Left lung (tissue), 10 donors: ENCODE results near the gene GNA12. TPM values are rescaled to one million over a fixed set of nuclear protein-coding genes. Genes with fewer than 3 reads are reported as not detected.
"Not testable (repeated sequence)": the region's sequence is repeated elsewhere in the genome, so short reads cannot be mapped to it uniquely, and the experiment has no call there.

Experiments used
- ATAC-seq: fragments of 200-7000 bp; cut with Tn5 transposase; one replicate; pipeline ENCODE4 v1.9.1; 2020; ENCODE audit warnings: moderate library complexity
- DNase-seq, 4 donors: peaks; one replicate each; pipeline ENCODE4 v3.0.0-alpha.2; 2013 to 2020
- H3K27ac ChIP-seq, 2 donors: fragments of 200-600 bp; sonication (generic) in 1 of 2; one replicate each; pipeline versions ENCODE4 v1.5.0 to v1.8.0; 2020 to 2021
- H3K27me3 ChIP-seq, 2 donors: fragments of 200-600 bp; sonication (generic) in 1 of 2; one replicate each; pipeline versions ENCODE4 v1.5.0 to v1.8.0; 2020 to 2021
- H3K36me3 ChIP-seq, 2 donors: fragments of 200-600 bp; sonication (generic) in 1 of 2; one replicate each; pipeline versions ENCODE4 v1.5.0 to v1.8.0; 2020 to 2021
- H3K4me1 ChIP-seq, 2 donors: fragments of 200-600 bp; one replicate each; pipeline ENCODE4 v1.8.0; 2021
- H3K4me3 ChIP-seq, 2 donors: fragments of 200-600 bp; sonication (generic) in 1 of 2; one replicate each; pipeline versions ENCODE4 v1.5.0 to v1.8.0; 2020 to 2021; ENCODE audit warnings: mild to moderate bottlenecking in 1 of 2
- H3K9me3 ChIP-seq, 2 donors: fragments of 200-600 bp; sonication (generic) in 1 of 2; one replicate each; pipeline versions ENCODE4 v1.5.0 to v1.8.0; 2020 to 2021
- intact Hi-C, 2 donors: fragments of 100-400 bp; cut with DNase I; formaldehyde crosslinking; loops; one replicate each; pipeline versions ENCODE4 v1.11.2 to v1.14.2; 2022
- polyA plus RNA-seq, 6 donors: library from polyadenylated mRNA; unstranded; fragments of 120-200 nt; gene quantifications; one replicate each; pipeline ENCODE4 v1.2.1, GENCODE V29; 2013; ENCODE audit not compliant: insufficient read length in 6 of 6
- total RNA-seq, 2 donors: library from RNA; stranded (reverse); fragmentation: NEBNext Ultra II Directional; extraction: Animal tissue kit (Norgen Biotek cat#: 25700); gene quantifications; one replicate each; pipeline ENCODE4 v1.2.1, GENCODE V29; 2021
- TF ChIP-seq, protein P1 (sequence below), 2 donors: fragments of 200-600 bp; sonication (generic) in 1 of 2; IDR thresholded peaks; one replicate each; pipeline versions ENCODE4 v1.5.0 to v1.8.0; 2021; ENCODE audit warnings: antibody characterized with exemption in 2 of 2
- donor health status: DM: no; HTN: yes; CAD: no.
- donor health status: DM: no; HTN: no; CAD: no.

The GNA12 gene
- total and polyA plus RNA-seq, 8 donors, result 48.7 to 67.5 (median 55.1) TPM

DNA sequence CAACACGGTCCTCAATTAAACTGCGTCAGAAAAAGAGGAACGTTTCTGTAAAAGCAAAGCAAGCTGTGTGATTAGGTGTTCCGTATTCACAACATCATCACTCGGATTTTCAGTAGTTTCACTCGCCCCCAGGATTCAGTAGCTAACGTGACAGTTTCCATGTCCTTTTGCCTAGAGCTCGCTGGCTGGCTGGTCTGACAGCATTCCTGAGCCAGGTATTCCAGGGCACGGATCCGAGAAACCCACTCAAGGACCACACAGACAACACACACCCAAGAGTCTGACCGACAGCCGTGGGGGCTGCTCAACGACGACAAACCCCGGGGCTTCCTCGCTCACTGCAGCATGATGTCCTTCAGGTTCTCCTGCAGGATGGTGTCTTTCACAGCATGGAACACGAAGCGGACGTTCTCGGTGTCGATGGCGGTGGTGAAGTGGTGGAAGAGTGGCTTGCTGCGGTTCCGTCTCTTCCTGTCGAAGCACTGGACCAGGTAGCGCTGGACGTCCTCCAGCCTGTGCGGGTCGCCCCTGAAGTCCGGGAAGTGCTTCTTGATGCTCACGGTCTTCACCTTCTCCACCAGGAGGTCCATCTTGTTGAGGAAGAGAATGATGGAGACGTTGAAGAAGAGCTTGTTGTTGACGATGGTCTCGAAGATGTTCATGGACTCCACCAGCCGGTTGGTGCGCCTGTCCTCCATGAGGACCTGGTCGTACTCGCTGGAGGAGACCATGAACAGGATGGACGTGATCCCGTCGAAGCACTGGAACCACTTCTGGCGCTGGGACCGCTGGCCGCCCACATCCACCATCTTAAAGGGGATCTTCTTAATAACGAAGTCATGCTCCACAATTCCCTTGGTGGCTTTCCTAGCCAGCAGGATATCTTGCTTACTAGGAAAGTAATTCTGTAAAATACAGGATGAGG lies 113.0 kb downstream of the GNA12 start:
- H3K27ac ChIP-seq, result no peak overlapping the region

DNA sequence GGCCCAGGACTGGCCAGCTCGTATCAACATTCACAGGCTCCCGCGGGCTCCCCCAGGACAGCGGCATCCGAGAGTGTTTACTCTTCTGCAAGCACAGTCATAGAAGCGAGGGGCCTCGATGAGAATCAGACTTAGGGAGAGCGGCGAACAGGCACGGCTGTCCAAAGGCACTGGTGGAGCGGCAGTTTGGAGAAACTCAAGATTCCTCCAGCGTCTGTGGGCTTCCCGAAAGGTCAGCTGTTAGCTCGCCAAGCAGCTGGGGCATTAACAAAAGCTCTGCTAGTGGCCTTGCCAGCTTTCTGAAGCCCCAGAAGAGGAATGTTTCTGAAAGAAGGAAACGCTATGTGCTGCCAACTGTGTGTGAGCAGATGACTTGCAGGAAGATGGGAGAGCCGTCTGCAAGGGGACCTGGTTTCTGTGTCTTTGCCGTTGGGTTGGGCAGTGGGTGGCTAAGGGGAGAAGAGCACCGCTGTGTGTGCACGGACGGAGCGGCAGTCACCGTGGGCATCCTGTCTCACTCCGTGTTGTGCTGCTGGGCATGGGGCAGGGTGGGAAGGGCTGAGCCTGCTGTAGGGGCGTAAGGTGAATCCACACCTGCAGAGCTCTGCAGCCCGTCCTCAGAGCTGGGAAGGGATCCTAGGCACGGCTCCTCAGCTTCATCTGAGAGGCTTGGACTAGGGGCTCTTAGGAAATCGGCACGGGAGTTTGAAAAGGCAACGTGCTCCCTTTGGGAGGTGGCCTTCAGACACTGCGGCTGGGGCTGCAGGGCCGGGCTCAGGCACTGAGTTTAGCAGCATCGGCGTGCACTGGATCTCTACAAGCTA lies 114.0 kb downstream of the GNA12 start:
- DNase-seq (peak in 2 of 4 donors; percentile 24 to 58), ATAC-seq (peak; percentile 8)
- Histone ChIP-seq H3K4me1 (peaks cover 3 to 55% of the 10 kb centered on the region in 2 donors), H3K36me3 (peaks cover 0 to 44% of the 10 kb centered on the region in 2 donors), H3K27ac (no peak overlapping the region), H3K27me3 (no peaks in the 10 kb centered on the region), H3K4me3 (no peak overlapping the region), H3K9me3 (peaks cover 0 to 4% of the 10 kb centered on the region in 2 donors)
- intact Hi-C loops, result no loop called here
- TF ChIP-seq, protein P1, sequence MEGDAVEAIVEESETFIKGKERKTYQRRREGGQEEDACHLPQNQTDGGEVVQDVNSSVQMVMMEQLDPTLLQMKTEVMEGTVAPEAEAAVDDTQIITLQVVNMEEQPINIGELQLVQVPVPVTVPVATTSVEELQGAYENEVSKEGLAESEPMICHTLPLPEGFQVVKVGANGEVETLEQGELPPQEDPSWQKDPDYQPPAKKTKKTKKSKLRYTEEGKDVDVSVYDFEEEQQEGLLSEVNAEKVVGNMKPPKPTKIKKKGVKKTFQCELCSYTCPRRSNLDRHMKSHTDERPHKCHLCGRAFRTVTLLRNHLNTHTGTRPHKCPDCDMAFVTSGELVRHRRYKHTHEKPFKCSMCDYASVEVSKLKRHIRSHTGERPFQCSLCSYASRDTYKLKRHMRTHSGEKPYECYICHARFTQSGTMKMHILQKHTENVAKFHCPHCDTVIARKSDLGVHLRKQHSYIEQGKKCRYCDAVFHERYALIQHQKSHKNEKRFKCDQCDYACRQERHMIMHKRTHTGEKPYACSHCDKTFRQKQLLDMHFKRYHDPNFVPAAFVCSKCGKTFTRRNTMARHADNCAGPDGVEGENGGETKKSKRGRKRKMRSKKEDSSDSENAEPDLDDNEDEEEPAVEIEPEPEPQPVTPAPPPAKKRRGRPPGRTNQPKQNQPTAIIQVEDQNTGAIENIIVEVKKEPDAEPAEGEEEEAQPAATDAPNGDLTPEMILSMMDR (IDR thresholded peaks at IDR 0.05), result no peak

More for the DNA sequence above, 113.0 kb downstream of the GNA12 start:
- DNase-seq (peak in 2 of 4 donors; percentile 61 to 72), ATAC-seq (peak; percentile 2)
- Histone ChIP-seq H3K9me3 (peaks cover 0 to 4% of the 10 kb centered on the region in 2 donors), H3K4me1 (peaks cover 5 to 63% of the 10 kb centered on the region in 2 donors), H3K36me3 (peaks cover 0 to 39% of the 10 kb centered on the region in 2 donors), H3K27me3 (no peaks in the 10 kb centered on the region), H3K4me3 (no peak overlapping the region)
- TF ChIP-seq, protein P1 (IDR thresholded peaks at IDR 0.05), result no peak
- intact Hi-C loops, result no loop called here

DNA sequence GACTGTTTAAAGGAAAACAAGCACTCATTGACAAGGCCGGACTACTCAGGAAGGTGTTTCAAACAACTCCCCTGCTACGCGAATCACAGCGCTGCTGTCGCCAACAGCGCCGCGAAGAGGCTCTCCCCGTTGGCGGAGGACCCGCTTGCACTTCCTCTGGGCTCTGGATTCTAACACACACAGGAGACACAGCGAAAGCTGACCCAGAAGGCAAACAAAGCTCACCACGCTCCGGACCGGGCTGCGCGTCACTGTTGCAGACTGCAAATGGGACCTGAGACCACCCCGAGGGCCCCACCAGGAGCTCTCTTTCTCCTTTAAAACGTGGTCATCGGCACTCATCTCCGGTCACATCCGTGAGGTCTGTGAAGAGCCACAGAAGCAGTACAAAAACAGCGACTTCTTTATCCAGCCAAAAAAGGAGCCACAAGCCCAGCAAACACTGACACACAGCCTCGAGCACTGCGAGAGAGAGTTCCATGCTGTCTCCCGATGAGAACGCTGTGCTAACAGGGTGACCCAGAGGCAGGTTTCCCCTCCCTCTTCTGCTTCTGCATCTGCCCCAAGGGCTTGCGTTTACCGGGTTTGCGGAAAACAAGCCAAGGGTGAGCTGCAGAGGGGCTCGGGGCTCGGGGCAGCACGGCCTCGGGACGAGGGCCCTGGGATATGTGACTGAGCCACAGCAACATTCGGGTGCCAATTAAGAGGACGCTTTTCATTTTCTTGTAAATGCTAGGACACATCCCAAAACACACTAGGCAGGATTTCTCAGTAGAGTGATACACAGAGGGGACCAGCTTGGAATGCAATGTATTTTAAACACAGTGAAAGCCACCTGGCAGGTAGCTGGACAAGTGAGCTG lies 114.8 kb downstream of the GNA12 start:
- no peaks in the 10 kb centered on the region for H3K27me3 ChIP-seq
- no peak overlapping the region for H3K4me3 ChIP-seq
- H3K9me3 ChIP-seq, result peaks cover 0 to 4% of the 10 kb centered on the region in 2 donors
- ATAC-seq (peak; percentile 5), DNase-seq (peak in 2 of 4 donors; percentile 35 to 63)
- intact Hi-C loops, result no loop called here
- TF ChIP-seq, protein P1 (IDR thresholded peaks at IDR 0.05), result no peak
- peaks cover 0 to 49% of the 10 kb centered on the region in 2 donors for H3K36me3 ChIP-seq
- H3K4me1 ChIP-seq, result peaks cover 3 to 46% of the 10 kb centered on the region in 2 donors
- H3K27ac ChIP-seq, result peak overlapping the region in 1 of 2 donors; percentile 39

DNA sequence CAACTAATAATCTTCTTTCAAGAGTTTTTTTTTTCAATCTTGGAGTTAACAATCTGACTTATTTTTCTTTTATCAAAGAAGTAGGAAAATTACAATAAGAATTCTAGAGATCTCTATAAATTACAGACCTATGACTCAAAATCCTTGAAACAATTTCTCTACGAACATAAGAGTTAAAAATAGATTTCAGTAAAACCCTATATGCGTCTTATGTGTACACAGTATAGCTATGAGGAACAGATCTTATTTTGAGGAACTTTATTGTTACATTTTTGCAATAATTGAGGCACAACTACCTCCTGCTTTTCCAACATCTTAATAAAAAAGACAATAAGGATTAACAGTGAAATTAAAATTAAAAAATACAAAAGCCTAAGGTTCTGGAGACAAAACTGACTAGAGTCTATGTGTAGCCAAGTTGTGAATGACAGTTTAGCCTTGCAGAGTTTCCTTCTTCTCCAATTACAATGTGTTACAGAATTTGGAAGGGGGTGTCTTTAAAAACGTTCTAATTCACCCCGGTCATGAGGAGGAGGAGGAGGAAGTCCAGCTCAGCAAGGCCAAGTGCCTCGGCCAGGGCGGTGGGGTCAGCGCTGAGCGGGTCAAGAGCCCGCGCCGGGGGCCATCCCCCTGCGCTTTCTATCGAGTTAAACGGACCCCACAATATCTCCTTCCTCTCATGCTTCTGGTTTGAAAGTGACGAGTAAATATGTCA lies 115.6 kb downstream of the GNA12 start:
- Histone ChIP-seq H3K27ac (peak overlapping the region; percentile 38 to 39), H3K4me1 (peaks cover 3 to 38% of the 10 kb centered on the region in 2 donors), H3K4me3 (no peak overlapping the region), H3K27me3 (no peaks in the 10 kb centered on the region), H3K9me3 (peaks cover 0 to under 1% of the 10 kb centered on the region in 2 donors), H3K36me3 (peaks cover 0 to 52% of the 10 kb centered on the region in 2 donors)
- ATAC-seq (no peak), DNase-seq (no peak)
- intact Hi-C loops, result no loop called here
- TF ChIP-seq, protein P1 (IDR thresholded peaks at IDR 0.05), result no peak

DNA sequence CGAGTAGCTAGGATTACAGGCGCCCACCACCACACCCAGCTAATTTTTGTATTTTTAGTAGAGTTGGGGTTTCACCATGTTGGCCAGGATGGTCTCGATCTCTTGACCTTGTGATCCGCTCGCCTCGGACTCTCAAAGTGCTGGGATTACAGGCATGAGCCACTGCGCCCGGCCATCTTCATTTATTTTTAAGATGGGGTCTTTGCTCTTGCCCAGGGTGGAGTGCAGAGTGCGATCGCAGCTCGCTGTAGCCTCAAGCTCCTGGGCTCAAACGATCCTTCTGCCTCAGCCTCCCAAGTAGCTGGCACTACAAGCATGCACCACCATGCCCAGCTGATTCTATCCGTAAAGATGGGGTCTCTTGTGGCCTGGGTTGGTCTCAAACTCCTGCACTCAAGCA lies 116.9 kb downstream of the GNA12 start:
- H3K4me3 ChIP-seq, intact Hi-C loops, H3K27me3 ChIP-seq, ATAC-seq, H3K27ac ChIP-seq, H3K9me3 ChIP-seq: not testable (repeated sequence)
- peak in 1 of 4 donors; percentile 8 for DNase-seq
- Histone ChIP-seq H3K4me1 (peaks cover 0 to 30% of the 10 kb centered on the region in 2 donors), H3K36me3 (peaks cover 0 to 55% of the 10 kb centered on the region in 2 donors)
